CD14-positive monocyte (primary cell): Measurements from ENCODE around the gene RNU2-63P. TPM values are rescaled to one million over a fixed set of nuclear protein-coding genes. Genes with fewer than 3 reads are reported as not detected.
"Not testable (repeated sequence)": the region's sequence is repeated elsewhere in the genome, so short reads cannot be mapped to it uniquely, and the experiment has no call there.

ENCODE experiments used
- DNase-seq, 3 donors: peaks; one replicate each; pipeline ENCODE4 v3.0.0-alpha.2; 2011 to 2022
- H2AFZ ChIP-seq: 2 replicates; pipeline ENCODE4 v1.6.0; 2012; ENCODE audit warnings: mild to moderate bottlenecking, low read depth, low read length, inconsistent platforms; ENCODE audit not compliant: insufficient read depth, poor library complexity, severe bottlenecking
- H3K27ac ChIP-seq, 2 donors: 1 replicate in 1 of 2; 2 replicates in 1 of 2; pipeline ENCODE4 v1.5.1; 2012 to 2013; ENCODE audit warnings: low read length in 2 of 2, control low read depth in 1 of 2, inconsistent platforms in 1 of 2, low read depth in 1 of 2, mild to moderate bottlenecking in 1 of 2
- H3K27me3 ChIP-seq, 2 donors: one replicate each; pipeline versions ENCODE4 v1.6.0 to v1.6.1; 2011 to 2013; ENCODE audit warnings: low read length in 2 of 2; ENCODE audit not compliant: control insufficient read depth in 2 of 2, insufficient read depth in 2 of 2
- H3K36me3 ChIP-seq, 2 donors: replicated peaks in 1 of 2; 1 replicate in 1 of 2; 2 replicates in 1 of 2; pipeline versions ENCODE4 v1.5.1 to v1.6.1; 2012 to 2013; ENCODE audit warnings: low read length in 2 of 2, control low read depth in 1 of 2, inconsistent platforms in 1 of 2, mild to moderate bottlenecking in 1 of 2; ENCODE audit not compliant: insufficient read depth in 2 of 2, control insufficient read depth in 1 of 2
- H3K4me1 ChIP-seq, 2 donors: 1 replicate in 1 of 2; 2 replicates in 1 of 2; pipeline versions ENCODE4 v1.5.1 to v1.6.1; 2012 to 2013; ENCODE audit warnings: low read length in 2 of 2, control low read depth in 1 of 2, inconsistent platforms in 1 of 2, mild to moderate bottlenecking in 1 of 2, moderate library complexity in 1 of 2; ENCODE audit not compliant: insufficient read depth in 2 of 2, control insufficient read depth in 1 of 2
- H3K4me2 ChIP-seq: replicated peaks from 2 replicates; pipeline ENCODE3; 2012; ENCODE audit warnings: low read length, moderate library complexity, mild to moderate bottlenecking; ENCODE audit not compliant: poor library complexity, severe bottlenecking; ENCODE audit errors: extremely low read depth
- H3K4me3 ChIP-seq, 3 experiments: fragments of 200-600 bp in 1 of 3; sonication (generic) in 1 of 3; replicated peaks in 1 of 3; 1 replicate in 2 of 3; 2 replicates in 1 of 3; pipeline ENCODE4 v1.5.1; 2011 to 2013; ENCODE audit warnings: low read length in 3 of 3, mild to moderate bottlenecking in 3 of 3, control low read depth in 2 of 3, low read depth in 2 of 3, inconsistent platforms in 1 of 3, moderate library complexity in 1 of 3
- H3K79me2 ChIP-seq: 2 replicates; pipeline ENCODE4 v1.6.0; 2012; ENCODE audit warnings: mild to moderate bottlenecking, control low read depth, inconsistent platforms, low read length, moderate library complexity; ENCODE audit not compliant: insufficient read depth
- H3K9ac ChIP-seq: 2 replicates; pipeline ENCODE4 v1.6.0; 2017; ENCODE audit warnings: low read length, mild to moderate bottlenecking; ENCODE audit not compliant: insufficient read depth, poor library complexity, severe bottlenecking
- H3K9me3 ChIP-seq, 2 donors: replicated peaks in 1 of 2; 1 replicate in 1 of 2; 2 replicates in 1 of 2; pipeline versions ENCODE4 v1.5.1 to v1.6.1; 2012 to 2013; ENCODE audit warnings: low read length in 2 of 2, control low read depth in 1 of 2; ENCODE audit not compliant: control insufficient read depth in 1 of 2, insufficient read depth in 1 of 2
- H4K20me1 ChIP-seq: 2 replicates; pipeline ENCODE4 v1.6.0; 2012; ENCODE audit warnings: mild to moderate bottlenecking, low read length, control low read depth, moderate library complexity; ENCODE audit not compliant: insufficient read depth
- H3K27ac Mint-ChIP-seq, 7 donors: one replicate each; pipeline ENCODE4 v1.8.0; 2020; ENCODE audit warnings: mild to moderate bottlenecking in 7 of 7, mixed read lengths in 7 of 7, moderate library complexity in 6 of 7, inconsistent platforms in 2 of 7
- H3K27me3 Mint-ChIP-seq, 3 donors: one replicate each; pipeline ENCODE4 v1.8.0; 2021 to 2022; ENCODE audit warnings: low read depth in 3 of 3, mild to moderate bottlenecking in 3 of 3, mixed read lengths in 3 of 3, moderate library complexity in 3 of 3, inconsistent platforms in 1 of 3
- H3K36me3 Mint-ChIP-seq, 2 donors: one replicate each; pipeline ENCODE4 v1.8.0; 2020; ENCODE audit warnings: mixed read lengths in 2 of 2, inconsistent platforms in 1 of 2, mild to moderate bottlenecking in 1 of 2
- H3K4me1 Mint-ChIP-seq: one replicate; pipeline ENCODE4 v1.8.0; 2020; ENCODE audit warnings: mild to moderate bottlenecking, mixed read lengths
- H3K4me3 Mint-ChIP-seq, 2 donors: one replicate each; pipeline ENCODE4 v1.8.0; 2020; ENCODE audit warnings: mild to moderate bottlenecking in 2 of 2, mixed read lengths in 2 of 2, moderate library complexity in 1 of 2
- H3K9me3 Mint-ChIP-seq, 7 donors: one replicate each; pipeline ENCODE4 v1.8.0; 2020 to 2022; ENCODE audit warnings: mixed read lengths in 7 of 7, mild to moderate bottlenecking in 6 of 7, moderate library complexity in 6 of 7, inconsistent platforms in 2 of 7
- CTCF ChIP-seq: fragments of 200-600 bp; IDR thresholded peaks from one replicate; pipeline ENCODE4 v1.8.0; 2022; ENCODE audit warnings: antibody characterized with exemption, mild to moderate bottlenecking
- WGBS: methylation state at CpG from one replicate; pipeline ENCODE4 v1.1.5; 2013; ENCODE audit warnings: missing lambda C conversion rate; ENCODE audit not compliant: insufficient coverage; 5-methylcytosine and 5-hydroxymethylcytosine counted together
- intact Hi-C, 2 donors: fragments of 100-400 bp; cut with micrococcal nuclease; formaldehyde crosslinking; loops; one replicate each; pipeline versions ENCODE4 v1.15.0 to v1.15.1; 2023
- polyA plus RNA-seq, 3 donors: library from polyadenylated mRNA; depleted of rRNA in 1 of 3; unstranded in 2 of 3; stranded (reverse) in 1 of 3; fragments of 300-500 nt in 2 of 3; fragments of >200 nt in 1 of 3; fragmentation: Illumina TruSeq in 2 of 3; gene quantifications; 1 replicate in 2 of 3; 2 replicates in 1 of 3; pipeline ENCODE4 v1.2.3, GENCODE V29; 2012 to 2021

The RNU2-63P gene
- polyA plus RNA-seq, 3 donors: 7.5 to 8.0 TPM; not detected in 1

- intact Hi-C loops: loop anchor here in 1 of 2 donors (5.0 kb wide), 1 partner anchor 43 kb away; no protein-coding TSS in a partner anchor
- H3K27ac Mint-ChIP-seq: peak overlapping the region in 1 of 7 donors; percentile 40
- H3K27ac ChIP-seq: no peak overlapping the region
- H3K9me3 Mint-ChIP-seq: peaks cover 4 to 8% (median 6%) of the 10 kb centered on the region in 7 donors
- no peak for TF ChIP-seq CTCF
- no peak overlapping the region for H3K4me3 ChIP-seq
- peaks cover 18% of the 10 kb centered on the region for H3K4me1 Mint-ChIP-seq
- H3K9ac ChIP-seq: no peak overlapping the region
- no peak overlapping the region for H3K4me3 Mint-ChIP-seq
- no peak for DNase-seq
- H3K9me3 ChIP-seq: no peaks in the 10 kb centered on the region
- H2AFZ ChIP-seq: no peak overlapping the region
- H3K27me3 ChIP-seq: peaks cover 0 to 2% of the 10 kb centered on the region in 2 donors
- no peak overlapping the region for H3K4me2 ChIP-seq
- WGBS: 98% methylated on average over 6 of the region's 6 CpGs
- peaks cover 4 to 5% of the 10 kb centered on the region in 2 donors for H3K36me3 Mint-ChIP-seq
- H3K79me2 ChIP-seq: no peaks in the 10 kb centered on the region
- H4K20me1 ChIP-seq: no peaks in the 10 kb centered on the region
- no peaks in the 10 kb centered on the region for H3K36me3 ChIP-seq
- peaks cover 0 to 9% (median 8%) of the 10 kb centered on the region in 3 donors for H3K27me3 Mint-ChIP-seq
- peaks cover 10 to 13% of the 10 kb centered on the region in 2 donors for H3K4me1 ChIP-seq
These were observed 2.6 kb upstream of the RNU2-63P start for GRCh38 chr2:88018909-88019308.

GRCh38 chr2:88018077-88018805 is 1.9 kb upstream of the RNU2-63P start:
- H3K4me1 ChIP-seq: peaks cover 10 to 13% of the 10 kb centered on the region in 2 donors
- Mint-ChIP-seq H3K4me1 (peaks cover 18% of the 10 kb centered on the region), H3K4me3 (peak overlapping the region; percentile 96 to 99)
- not testable (repeated sequence) for H3K36me3 ChIP-seq, H3K4me2 ChIP-seq, H3K27ac Mint-ChIP-seq, H3K27ac ChIP-seq, H4K20me1 ChIP-seq, H3K79me2 ChIP-seq, H3K27me3 ChIP-seq, H2AFZ ChIP-seq, H3K4me3 ChIP-seq, H3K9me3 ChIP-seq, H3K36me3 Mint-ChIP-seq, H3K9ac ChIP-seq, DNase-seq, H3K9me3 Mint-ChIP-seq, H3K27me3 Mint-ChIP-seq
- WGBS: 97% methylated on average over 5 of the region's 11 CpGs
- intact Hi-C loops: loop anchor here in 1 of 2 donors (5.0 kb wide), 1 partner anchor 44 kb away; no protein-coding TSS in a partner anchor

GRCh38 chr2:88017780-88018038 is 1.4 kb upstream of the RNU2-63P start:
- Mint-ChIP-seq H3K4me1 (peaks cover 18% of the 10 kb centered on the region), H3K4me3 (peak overlapping the region; percentile 96 to 99), H3K27ac (peak overlapping the region in 2 of 7 donors; percentile 15 to 23)
- H4K20me1 ChIP-seq, DNase-seq, H3K9me3 Mint-ChIP-seq, H3K27me3 ChIP-seq, H3K36me3 ChIP-seq, H3K27ac ChIP-seq, H3K79me2 ChIP-seq, H3K9me3 ChIP-seq, H3K4me3 ChIP-seq, H3K9ac ChIP-seq, H3K27me3 Mint-ChIP-seq, H3K36me3 Mint-ChIP-seq: not testable (repeated sequence)
- Histone ChIP-seq H3K4me2 (peak overlapping the region; percentile 93), H3K4me1 (peaks cover 10 to 13% of the 10 kb centered on the region in 2 donors), H2AFZ (peak overlapping the region; percentile 91)
- intact Hi-C loops: loop anchor here in 1 of 2 donors (5.0 kb wide), 1 partner anchor 45 kb away; no protein-coding TSS in a partner anchor
- 89% methylated on average over 2 of the region's 2 CpGs for WGBS
